Adrenal gland (tissue), 12 donors: Measurements from ENCODE around the gene DFFB. TPM values are rescaled to one million over a fixed set of nuclear protein-coding genes. Genes with fewer than 3 reads are reported as not detected.

ENCODE experiments used
- DNase-seq, 7 donors: peaks; one replicate each; pipeline ENCODE4 v3.0.0-alpha.2; 2019 to 2020
- H3K27ac ChIP-seq, 5 donors: fragments of 200-600 bp; sonication (generic) in 4 of 5; 1 replicate in 3 of 5; 2 replicates in 2 of 5; pipeline versions ENCODE4 v1.5.1 to v1.8.0; 2016 to 2020; ENCODE audit warnings: mild to moderate bottlenecking in 1 of 5
- H3K27me3 ChIP-seq: fragments of 200-600 bp; 2 replicates; pipeline ENCODE4 v1.8.0; 2021
- H3K36me3 ChIP-seq, 2 donors: fragments of 200-600 bp; replicated peaks in 1 of 2; 1 replicate in 1 of 2; 2 replicates in 1 of 2; pipeline versions ENCODE4 v1.5.1 to v1.8.0; 2018 to 2022
- H3K4me1 ChIP-seq, 2 donors: fragments of 200-600 bp; replicated peaks in 1 of 2; 1 replicate in 1 of 2; 2 replicates in 1 of 2; pipeline versions ENCODE4 v1.5.1 to v1.8.0; 2018 to 2021
- H3K4me3 ChIP-seq, 4 donors: fragments of 200-600 bp; sonication (generic) in 3 of 4; one replicate each; pipeline ENCODE4 v1.5.1; 2016 to 2018
- H3K9me3 ChIP-seq, 3 donors: fragments of 200-600 bp; sonication (generic) in 1 of 3; replicated peaks in 1 of 3; 1 replicate in 2 of 3; 2 replicates in 1 of 3; pipeline versions ENCODE4 v1.5.1 to v1.8.0; 2016 to 2021
- CTCF ChIP-seq, 6 experiments: fragments of 450-650 bp in 4 of 6; fragments of 200-600 bp in 2 of 6; sonication (generic) in 1 of 6; IDR thresholded peaks; 1 replicate in 5 of 6; 2 replicates in 1 of 6; pipeline versions ENCODE4 v1.5.1 to v1.8.0; 2016 to 2021; ENCODE audit warnings: antibody characterized with exemption in 6 of 6, mild to moderate bottlenecking in 2 of 6, moderate library complexity in 1 of 6
- POLR2A ChIP-seq, 2 donors: fragments of 450-650 bp; IDR thresholded peaks; one replicate each; pipeline ENCODE4 v1.6.1; 2017; ENCODE audit warnings: antibody characterized with exemption in 2 of 2, mild to moderate bottlenecking in 2 of 2, moderate library complexity in 1 of 2
- WGBS, 4 donors: extraction: QIAGEN DNeasy Blood & Tissue Kit in 2 of 4; methylation state at CpG; one replicate each; pipeline versions ENCODE4 v1.1.5 to v1.1.7; 2013 to 2017; 5-methylcytosine and 5-hydroxymethylcytosine counted together
- intact Hi-C, 2 donors: fragments of 100-400 bp; cut with DNase I; formaldehyde crosslinking; loops; one replicate each; pipeline versions ENCODE4 v1.14.1 to v1.15.0; 2022 to 2023
- polyA plus RNA-seq, 3 donors: library from polyadenylated mRNA; stranded (reverse); fragments of 200-250 nt in 2 of 3; fragments of 350-450 nt in 1 of 3; fragmentation: Illumina TruSeq in 1 of 3; extraction: RNeasy Lipid Tissue Mini Kit (QIAGEN cat#74804) in 1 of 3; gene quantifications; one replicate each; pipeline ENCODE4 v1.2.3, GENCODE V29; 2013 to 2014
- total RNA-seq, 9 donors: library from RNA; depleted of rRNA in 4 of 9; stranded (reverse); fragments of >200 nt in 4 of 9; fragments of 120-200 nt in 1 of 9; fragmentation: NEBNext Ultra II Directional in 1 of 9; extraction: Animal tissue kit (Norgen Biotek cat#: 25700) in 1 of 9; gene quantifications; one replicate each; pipeline versions ENCODE4 v1.1.0 to v1.2.4, GENCODE V29; 2013 to 2023
- donor health status: healthy with polysubstance abuse.
- donor health status: Bipolar disorder and iron deficiency.
- donor health status: DM: yes; HTN: yes; CAD: no.
- donor health status: DM: no; HTN: no; CAD: no.
- donor health status: DM: no; HTN: no; CAD: no.
- donor health status: DM: yes; HTN: yes; CAD: no.

DFFB gene
- total and polyA plus RNA-seq, 12 donors, result 1.8 to 13.4 (median 5.2) TPM

DNA sequence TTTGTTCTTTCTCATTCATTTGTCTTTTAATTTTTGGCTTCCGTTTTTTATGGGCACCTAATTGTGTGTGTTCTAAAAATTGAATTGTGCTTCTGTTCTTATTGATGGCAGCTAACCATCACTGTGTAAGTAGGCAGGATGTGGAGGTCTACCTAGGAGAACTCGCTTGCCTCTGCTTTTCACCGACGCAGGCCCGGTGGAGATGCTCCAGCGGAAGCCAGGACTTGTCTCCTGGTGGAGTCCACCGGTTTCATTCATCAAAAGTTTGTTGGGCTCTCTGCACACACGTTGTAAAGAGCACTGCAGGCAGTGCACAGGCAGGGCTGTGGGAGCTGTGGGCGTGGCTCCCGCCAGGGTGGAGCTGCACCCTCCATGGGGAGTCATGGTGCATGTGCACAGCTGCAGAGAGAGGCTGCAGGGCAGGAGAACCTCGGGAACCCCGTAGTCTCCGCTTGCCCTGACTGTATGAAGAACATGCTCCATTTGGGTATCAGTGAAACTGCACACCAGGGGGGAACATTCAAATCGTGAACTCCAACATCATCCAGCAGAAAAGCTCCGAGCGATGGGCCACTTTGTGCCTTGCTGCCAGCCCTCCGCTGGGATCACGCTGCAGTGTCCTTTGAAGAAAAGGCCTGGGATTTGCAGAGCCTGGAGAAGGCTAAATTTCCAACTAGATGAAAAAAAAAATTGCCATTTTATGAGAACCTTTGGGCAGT is 48.8 kb downstream of the DFFB start:
- intact Hi-C loops, result no loop called here
- WGBS, 4 donors, result 87 to 88% (median 88%) methylated on average over 16 to 18 of the region's 18 CpGs
- Histone ChIP-seq H3K9me3 (no peaks in the 10 kb centered on the region), H3K27ac (no peak overlapping the region), H3K4me1 (no peaks in the 10 kb centered on the region), H3K4me3 (no peak overlapping the region), H3K36me3 (no peaks in the 10 kb centered on the region), H3K27me3 (no peaks in the 10 kb centered on the region)
- TF ChIP-seq POLR2A (IDR thresholded peaks at IDR 0.05), result no peak
- no peak for TF ChIP-seq CTCF (IDR thresholded peaks at IDR 0.05)
- DNase-seq, result no peak

GRCh38 chr1:3906672-3907020 is 49.4 kb downstream of the DFFB start:
- Histone ChIP-seq H3K9me3 (no peaks in the 10 kb centered on the region), H3K4me3 (no peak overlapping the region), H3K27ac (no peak overlapping the region), H3K27me3 (peaks cover 3% of the 10 kb centered on the region), H3K4me1 (no peaks in the 10 kb centered on the region), H3K36me3 (no peaks in the 10 kb centered on the region)
- DNase-seq, result no peak
- intact Hi-C loops, result no loop called here
- TF ChIP-seq POLR2A (IDR thresholded peaks at IDR 0.05) (no peak), CTCF (IDR thresholded peaks at IDR 0.05) (no peak)
- WGBS, 4 donors, result 70 to 84% (median 81%) methylated on average over 6 to 11 of the region's 11 CpGs

DNA sequence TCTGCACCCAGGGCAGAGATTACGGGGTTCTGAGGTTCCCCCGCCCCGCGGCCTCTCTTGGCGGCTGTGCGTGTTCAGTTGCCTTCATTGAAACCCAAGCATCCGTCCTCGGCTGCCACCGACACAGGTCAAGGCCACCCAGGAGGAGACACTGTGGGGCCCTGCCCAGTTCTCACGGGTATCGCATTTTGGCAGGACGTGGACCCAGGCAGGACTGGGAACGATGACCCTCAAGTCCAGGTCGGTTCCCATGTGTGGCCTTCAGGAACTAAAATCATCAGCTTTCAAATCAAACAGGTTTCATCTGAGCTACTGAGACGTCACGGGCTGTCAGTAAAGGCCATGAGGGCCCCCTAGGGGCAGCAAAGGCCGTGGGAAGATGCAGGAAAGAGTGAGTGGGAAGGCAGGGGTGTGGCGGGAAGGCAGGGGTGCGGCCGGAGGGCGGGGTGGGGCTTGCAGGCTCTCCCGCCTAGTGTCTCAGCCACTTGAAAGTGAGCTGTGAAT is 49.8 kb downstream of the DFFB start:
- Histone ChIP-seq H3K4me1 (no peaks in the 10 kb centered on the region), H3K9me3 (no peaks in the 10 kb centered on the region), H3K36me3 (no peaks in the 10 kb centered on the region), H3K27ac (no peak overlapping the region), H3K27me3 (peaks cover 4% of the 10 kb centered on the region), H3K4me3 (no peak overlapping the region)
- WGBS, 4 donors, result 47 to 56% (median 50%) methylated on average over 14 to 22 of the region's 22 CpGs
- intact Hi-C loops, result no loop called here
- TF ChIP-seq POLR2A (IDR thresholded peaks at IDR 0.05) (no peak), CTCF (IDR thresholded peaks at IDR 0.05) (no peak)
- DNase-seq, result no peak

DNA sequence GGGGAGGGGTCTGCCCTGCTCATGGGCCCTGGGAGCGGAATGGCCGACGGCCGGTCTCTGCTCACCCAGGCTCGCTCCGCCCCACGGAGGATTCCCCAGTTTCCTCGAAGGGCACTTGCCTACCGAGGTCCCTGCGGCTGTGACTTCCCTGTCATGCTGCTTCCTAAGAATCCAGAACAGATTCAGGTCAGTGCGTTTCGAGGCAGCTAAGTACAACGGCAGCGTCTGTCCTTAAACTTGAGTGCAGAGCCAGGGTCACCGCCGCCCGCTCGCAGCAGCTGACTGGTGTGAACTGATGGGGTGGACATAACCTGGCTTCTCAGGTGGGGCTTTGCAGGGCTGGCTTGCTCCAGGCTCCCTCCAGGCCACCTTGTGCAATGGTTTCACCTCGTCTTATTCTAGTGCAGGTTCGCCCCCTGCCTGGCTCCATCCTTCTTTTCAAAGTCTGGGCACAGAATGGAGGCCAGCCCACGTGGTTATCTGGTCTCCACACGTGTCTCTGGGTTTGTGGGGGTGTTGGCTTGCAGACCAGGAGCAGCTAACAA is 50.4 kb downstream of the DFFB start:
- no peak for DNase-seq
- no peak overlapping the region for H3K4me3 ChIP-seq
- H3K27me3 ChIP-seq, result peaks cover 4% of the 10 kb centered on the region
- no peaks in the 10 kb centered on the region for H3K9me3 ChIP-seq
- TF ChIP-seq POLR2A (IDR thresholded peaks at IDR 0.05) (no peak), CTCF (IDR thresholded peaks at IDR 0.05) (no peak)
- intact Hi-C loops, result no loop called here
- H3K27ac ChIP-seq, result no peak overlapping the region
- H3K36me3 ChIP-seq, result no peaks in the 10 kb centered on the region
- no peaks in the 10 kb centered on the region for H3K4me1 ChIP-seq
- 69 to 80% (median 79%) methylated on average over 14 to 22 of the region's 22 CpGs for WGBS, 4 donors
